PC-9 (cell line): ENCODE data around the gene CTNND2. TPM values are rescaled to one million over a fixed set of nuclear protein-coding genes. Genes with fewer than 3 reads are reported as not detected.

Experiments used
- BruUV-seq: library from RNA; stranded (reverse); fragments of 400-500 nt; replicated peaks from 2 replicates; lab custom pipeline; 2021; lab: Mats Ljungman, UMichigan
- CTCF ChIA-PET: fragments of 300-600 bp; sonication (Branson Sonifier 250); formaldehyde crosslinking; loops from one replicate; lab custom pipeline; 2022; ENCODE audit warnings: antibody characterized with exemption; lab: Charles Lee
- POLR2A ChIA-PET: fragments of 300-600 bp; sonication (Branson Sonifier 250); formaldehyde crosslinking; loops from one replicate; lab custom pipeline; 2022; ENCODE audit warnings: antibody characterized with exemption; ENCODE audit not compliant: unreplicated experiment; lab: Charles Lee
- DNase-seq, 2 experiments: peaks; one replicate each; pipeline versions ENCODE4 v3.0.0 to v3.0.0-alpha.2; 2015 to 2022; ENCODE audit warnings: mixed read lengths in 1 of 2
- H2AFZ ChIP-seq: fragments of 200-600 bp; sonication (generic); 2 replicates; pipeline ENCODE4 v1.8.1; 2017; ENCODE audit warnings: antibody characterized with exemption
- H3F3A ChIP-seq: fragments of 200-600 bp; sonication (generic); 2 replicates; pipeline ENCODE4 v1.8.1; 2017; ENCODE audit warnings: antibody characterized with exemption, mild to moderate bottlenecking, low read depth; ENCODE audit not compliant: insufficient read depth
- H3K27ac ChIP-seq: fragments of 200-600 bp; sonication (generic); 2 replicates; pipeline ENCODE4 v1.6.1; 2016; ENCODE audit warnings: mixed run types
- H3K27me3 ChIP-seq: fragments of 200-600 bp; sonication (generic); 2 replicates; pipeline ENCODE4 v1.6.1; 2016; ENCODE audit warnings: low read depth, mixed run types; ENCODE audit not compliant: insufficient read depth
- H3K36me3 ChIP-seq: fragments of 200-600 bp; sonication (generic); 2 replicates; pipeline ENCODE4 v1.6.1; 2016; ENCODE audit warnings: low read depth, mixed run types
- H3K4me1 ChIP-seq: fragments of 200-600 bp; sonication (generic); replicated peaks from 2 replicates; pipeline ENCODE4 v1.6.1; 2016; ENCODE audit warnings: mixed run types; ENCODE audit not compliant: insufficient read depth
- H3K4me2 ChIP-seq: fragments of 200-600 bp; sonication (generic); 2 replicates; pipeline ENCODE4 v1.6.1; 2017; ENCODE audit warnings: mixed run types
- H3K4me3 ChIP-seq: fragments of 200-600 bp; sonication (generic); 2 replicates; pipeline ENCODE4 v1.6.1; 2016; ENCODE audit warnings: mixed run types
- H3K79me2 ChIP-seq: fragments of 200-600 bp; sonication (generic); 2 replicates; pipeline ENCODE4 v1.6.1; 2017; ENCODE audit warnings: low read depth, mixed run types
- H3K9me2 ChIP-seq: fragments of 200-600 bp; sonication (generic); 2 replicates; pipeline ENCODE4 v1.8.1; 2017; ENCODE audit warnings: mild to moderate bottlenecking; ENCODE audit not compliant: insufficient read depth
- H3K9me3 ChIP-seq: fragments of 200-600 bp; sonication (generic); 2 replicates; pipeline ENCODE4 v1.8.1; 2016; ENCODE audit warnings: low read depth; ENCODE audit not compliant: insufficient read depth
- H4K20me1 ChIP-seq: fragments of 200-600 bp; sonication (generic); 2 replicates; pipeline ENCODE4 v1.8.1; 2017; ENCODE audit not compliant: insufficient read depth
- EZH2 ChIP-seq: fragments of 200-600 bp; sonication (generic); IDR thresholded peaks from 2 replicates; pipeline ENCODE4 v1.8.0; 2017; ENCODE audit warnings: antibody characterized with exemption, low read depth
- intact Hi-C: fragments of 100-400 bp; cut with micrococcal nuclease; formaldehyde crosslinking; loops from one replicate; pipeline ENCODE4 v1.10.0; 2022; ENCODE audit not compliant: unreplicated experiment
- total RNA-seq: library from RNA; stranded (reverse); gene quantifications from 2 replicates; pipeline ENCODE4 v1.2.3, GENCODE V29; 2021
- TF ChIP-seq, protein P1 (sequence below): fragments of 200-600 bp; sonication (generic); conservative IDR thresholded peaks from 2 replicates; pipeline ENCODE4 v1.6.1; 2017; ENCODE audit warnings: mixed run types, antibody characterized with exemption, mild to moderate bottlenecking, moderate library complexity

The CTNND2 gene
- total RNA-seq, 1 experiment from 2014 or later = not detected

DNA sequence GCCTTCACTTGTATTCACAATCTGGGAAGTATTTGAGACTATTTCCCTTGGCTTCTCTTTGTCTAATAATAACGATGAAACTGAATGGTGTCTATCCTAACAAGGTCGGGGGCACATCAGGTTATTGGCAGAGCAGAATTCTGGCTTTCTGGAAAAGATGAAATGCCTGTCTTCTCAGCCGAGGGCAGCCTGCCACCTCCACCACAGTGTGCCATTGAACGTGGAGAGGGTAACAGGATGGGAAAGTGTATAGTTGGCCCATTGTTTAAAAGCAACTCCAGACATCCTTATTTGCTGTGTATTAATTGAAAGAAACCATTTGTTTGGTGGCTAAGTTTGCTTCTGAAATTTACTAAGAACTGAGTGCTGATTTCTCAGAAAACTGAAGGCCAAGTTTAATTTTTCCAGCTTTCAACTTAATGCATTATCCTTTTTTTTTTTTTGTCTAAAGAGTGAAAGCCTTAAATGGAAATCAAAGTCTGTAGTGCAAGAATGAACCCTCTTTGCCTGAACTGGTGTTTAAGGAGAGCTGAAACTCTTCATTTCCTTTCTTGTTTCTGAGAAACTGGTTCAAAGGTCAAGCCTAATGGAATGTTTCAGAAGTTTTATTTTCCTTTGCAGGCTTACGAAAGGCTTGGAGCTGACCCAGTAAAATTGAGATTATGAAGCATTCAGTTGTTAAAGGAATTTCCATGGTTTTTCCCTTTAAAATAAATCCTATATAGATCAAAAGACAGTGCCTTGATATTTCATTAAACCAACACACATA lies 579.5 kb downstream of the CTNND2 start:
- ChIA-PET CTCF (no interaction called here), POLR2A (no interaction called here)
- Histone ChIP-seq H3K9me3 (no peaks in the 10 kb centered on the region), H3K4me1 (no peaks in the 10 kb centered on the region), H3F3A (no peaks in the 10 kb centered on the region), H3K27me3 (no peaks in the 10 kb centered on the region), H2AFZ (no peak overlapping the region), H4K20me1 (no peaks in the 10 kb centered on the region), H3K27ac (no peak overlapping the region), H3K9me2 (0 out of 2 replicates have a peak, but pooled peaks cover 5% of the 10 kb centered on the region), H3K4me2 (no peak overlapping the region), H3K36me3 (no peaks in the 10 kb centered on the region), H3K79me2 (no peaks in the 10 kb centered on the region), H3K4me3 (no peak overlapping the region)
- TF ChIP-seq EZH2 = no peak
- TF ChIP-seq, protein P1, sequence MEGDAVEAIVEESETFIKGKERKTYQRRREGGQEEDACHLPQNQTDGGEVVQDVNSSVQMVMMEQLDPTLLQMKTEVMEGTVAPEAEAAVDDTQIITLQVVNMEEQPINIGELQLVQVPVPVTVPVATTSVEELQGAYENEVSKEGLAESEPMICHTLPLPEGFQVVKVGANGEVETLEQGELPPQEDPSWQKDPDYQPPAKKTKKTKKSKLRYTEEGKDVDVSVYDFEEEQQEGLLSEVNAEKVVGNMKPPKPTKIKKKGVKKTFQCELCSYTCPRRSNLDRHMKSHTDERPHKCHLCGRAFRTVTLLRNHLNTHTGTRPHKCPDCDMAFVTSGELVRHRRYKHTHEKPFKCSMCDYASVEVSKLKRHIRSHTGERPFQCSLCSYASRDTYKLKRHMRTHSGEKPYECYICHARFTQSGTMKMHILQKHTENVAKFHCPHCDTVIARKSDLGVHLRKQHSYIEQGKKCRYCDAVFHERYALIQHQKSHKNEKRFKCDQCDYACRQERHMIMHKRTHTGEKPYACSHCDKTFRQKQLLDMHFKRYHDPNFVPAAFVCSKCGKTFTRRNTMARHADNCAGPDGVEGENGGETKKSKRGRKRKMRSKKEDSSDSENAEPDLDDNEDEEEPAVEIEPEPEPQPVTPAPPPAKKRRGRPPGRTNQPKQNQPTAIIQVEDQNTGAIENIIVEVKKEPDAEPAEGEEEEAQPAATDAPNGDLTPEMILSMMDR = no peak
- no peak for DNase-seq
- BruUV-seq = no TSS peak
- intact Hi-C loops = no loop called here

GRCh38 chr5:11323761-11324160 lies 580.5 kb downstream of the CTNND2 start:
- H3K27ac ChIP-seq = no peak overlapping the region
- no peaks in the 10 kb centered on the region for H3F3A ChIP-seq
- H3K4me1 ChIP-seq = no peaks in the 10 kb centered on the region
- H4K20me1 ChIP-seq = no peaks in the 10 kb centered on the region
- ChIA-PET CTCF (no interaction called here), POLR2A (no interaction called here)
- H3K4me2 ChIP-seq = no peak overlapping the region
- 0 out of 2 replicates have a peak, but pooled peaks cover 5% of the 10 kb centered on the region for H3K9me2 ChIP-seq
- H2AFZ ChIP-seq = no peak overlapping the region
- BruUV-seq = no TSS peak
- intact Hi-C loops = no loop called here
- TF ChIP-seq, protein P1 = no peak
- no peak for TF ChIP-seq EZH2
- H3K79me2 ChIP-seq = no peaks in the 10 kb centered on the region
- no peak for DNase-seq
- no peak overlapping the region for H3K4me3 ChIP-seq
- H3K27me3 ChIP-seq = no peaks in the 10 kb centered on the region
- no peaks in the 10 kb centered on the region for H3K36me3 ChIP-seq
- H3K9me3 ChIP-seq = no peaks in the 10 kb centered on the region

DNA sequence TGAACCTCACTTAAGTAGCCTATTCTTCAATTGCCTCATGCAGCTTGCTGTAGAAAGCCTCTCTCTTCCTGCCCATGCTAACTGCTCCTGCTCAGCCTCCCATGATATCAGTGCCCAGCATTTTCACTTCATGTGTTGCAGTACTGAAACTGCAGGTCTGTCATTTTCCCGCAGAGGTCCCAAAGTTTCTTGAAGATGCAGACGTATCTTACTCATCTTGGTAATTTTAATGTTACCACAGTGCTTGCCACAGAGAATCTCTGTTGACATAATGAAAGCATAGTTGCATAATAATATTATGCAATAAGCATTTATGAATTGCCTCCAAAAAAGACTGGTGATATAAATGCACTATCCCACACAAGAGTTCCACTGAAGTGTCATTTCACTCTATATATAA lies 582.1 kb downstream of the CTNND2 start:
- Histone ChIP-seq H3K27me3 (no peaks in the 10 kb centered on the region), H3F3A (no peaks in the 10 kb centered on the region), H3K27ac (no peak overlapping the region), H3K9me3 (no peaks in the 10 kb centered on the region), H3K9me2 (0 out of 2 replicates have a peak, but pooled peaks cover 5% of the 10 kb centered on the region), H3K4me1 (no peaks in the 10 kb centered on the region), H4K20me1 (no peaks in the 10 kb centered on the region), H3K4me2 (no peak overlapping the region), H3K79me2 (no peaks in the 10 kb centered on the region), H3K4me3 (no peak overlapping the region), H3K36me3 (no peaks in the 10 kb centered on the region), H2AFZ (no peak overlapping the region)
- intact Hi-C loops = no loop called here
- no peak for DNase-seq
- BruUV-seq = no TSS peak
- TF ChIP-seq EZH2 = no peak
- CTCF ChIA-PET = no interaction called here
- POLR2A ChIA-PET = no interaction called here
